H1 (cell line): Measurements from ENCODE around the gene PHLDA2. TPM values are rescaled to one million over a fixed set of nuclear protein-coding genes. Genes with fewer than 3 reads are reported as not detected.

Experiments used
- CTCF ChIA-PET: fragments of 300-600 bp; sonication (Branson Sonifier 250); formaldehyde crosslinking; loops from one replicate; lab custom pipeline; 2021; ENCODE audit not compliant: partially characterized antibody; lab: Charles Lee
- POLR2A ChIA-PET: fragments of 300-600 bp; sonication (Branson Sonifier 250); formaldehyde crosslinking; loops from one replicate; lab custom pipeline; 2021; ENCODE audit warnings: inconsistent platforms; ENCODE audit not compliant: partially characterized antibody; lab: Charles Lee
- DNase-seq, 2 experiments: peaks; one replicate each; pipeline versions ENCODE4 v3.0.0 to v3.0.0-alpha.2; 2010 to 2022; ENCODE audit warnings: low spot score in 2 of 2, low read depth in 1 of 2, mixed read lengths in 1 of 2
- FAIRE-seq: peaks from 2 replicates; lab custom pipeline; 2011; peaks lifted over from hg19 to GRCh38; lab: Jason Lieb, UNC
- H2AFZ ChIP-seq: 2 replicates; pipeline ENCODE4 v1.8.1; 2012; ENCODE audit warnings: low read length, inconsistent platforms
- H2AK5ac ChIP-seq: 2 replicates; pipeline ENCODE4 v1.6.1; 2013; ENCODE audit warnings: low read depth, low read length
- H2BK120ac ChIP-seq: replicated peaks from 2 replicates; pipeline ENCODE3; 2013; ENCODE audit warnings: low read depth, low read length, inconsistent platforms
- H2BK12ac ChIP-seq: 2 replicates; pipeline ENCODE4 v1.6.1; 2013; ENCODE audit warnings: low read depth, low read length
- H2BK15ac ChIP-seq: 2 replicates; pipeline ENCODE4 v1.6.1; 2013; ENCODE audit warnings: low read length
- H2BK20ac ChIP-seq: 2 replicates; pipeline ENCODE4 v1.6.1; 2013; ENCODE audit warnings: low read length
- H2BK5ac ChIP-seq: 2 replicates; pipeline ENCODE4 v1.6.1; 2013; ENCODE audit warnings: low read depth, low read length
- H3K14ac ChIP-seq: 2 replicates; pipeline ENCODE4 v1.6.1; 2013; ENCODE audit warnings: inconsistent platforms; ENCODE audit not compliant: insufficient read length
- H3K18ac ChIP-seq: 2 replicates; pipeline ENCODE4 v1.6.1; 2013; ENCODE audit warnings: low read length; ENCODE audit errors: extremely low read depth
- H3K23ac ChIP-seq: 2 replicates; pipeline ENCODE4 v1.6.1; 2013; ENCODE audit warnings: inconsistent platforms; ENCODE audit not compliant: insufficient read length
- H3K23me2 ChIP-seq: 2 replicates; pipeline ENCODE4 v1.6.1; 2013; ENCODE audit warnings: low read depth, low read length
- H3K27ac ChIP-seq: 2 replicates; pipeline ENCODE4 v1.6.1; 2011; ENCODE audit warnings: low read depth, low read length, inconsistent platforms
- H3K27me3 ChIP-seq, 4 experiments: replicated peaks in 1 of 4; 1 replicate in 1 of 4; 2 replicates in 3 of 4; pipeline versions ENCODE4 v1.6.1 to v1.8.1; 2011 to 2013; ENCODE audit warnings: low read length in 3 of 4, mild to moderate bottlenecking in 3 of 4, inconsistent platforms in 2 of 4, mixed read lengths in 2 of 4, moderate library complexity in 1 of 4; ENCODE audit not compliant: control insufficient read depth in 3 of 4, insufficient read depth in 3 of 4; ENCODE audit errors: extremely low read depth in 1 of 4
- H3K36me3 ChIP-seq, 4 experiments: 2 replicates each; pipeline versions ENCODE4 v1.6.1 to v1.8.1; 2011 to 2013; ENCODE audit warnings: mild to moderate bottlenecking in 4 of 4, low read length in 3 of 4, moderate library complexity in 2 of 4, control low read depth in 1 of 4, inconsistent platforms in 1 of 4; ENCODE audit not compliant: insufficient read depth in 4 of 4, control insufficient read depth in 2 of 4
- H3K4ac ChIP-seq: replicated peaks from 2 replicates; pipeline ENCODE3; 2013; ENCODE audit warnings: low read length, low read depth, mixed read lengths, inconsistent platforms; ENCODE audit not compliant: insufficient read length
- H3K4me1 ChIP-seq, 4 experiments: replicated peaks in 1 of 4; 1 replicate in 1 of 4; 2 replicates in 3 of 4; pipeline versions ENCODE4 v1.6.1 to v1.8.1; 2011 to 2013; ENCODE audit warnings: low read length in 3 of 4, inconsistent platforms in 2 of 4, mixed read lengths in 1 of 4; ENCODE audit not compliant: insufficient read depth in 4 of 4, control insufficient read depth in 3 of 4
- H3K4me2 ChIP-seq, 2 experiments: 2 replicates each; pipeline versions ENCODE4 v1.6.1 to v1.8.1; 2011 to 2013; ENCODE audit warnings: low read depth in 2 of 2, low read length in 2 of 2, control low read depth in 1 of 2, inconsistent platforms in 1 of 2, mild to moderate bottlenecking in 1 of 2; ENCODE audit not compliant: insufficient read depth in 1 of 2
- H3K4me3 ChIP-seq, 4 experiments: fragments of 200-600, 300-600 bp in 1 of 4; sonication (generic), shearing (Covaris generic), sonication (Bioruptor Twin) in 1 of 4; 2 replicates each; pipeline versions ENCODE4 v1.5.1 to v1.8.1; 2011 to 2016; ENCODE audit warnings: low read length in 4 of 4, low read depth in 3 of 4, control low read depth in 2 of 4, inconsistent platforms in 2 of 4, mild to moderate bottlenecking in 2 of 4, mixed read lengths in 1 of 4, moderate library complexity in 1 of 4; ENCODE audit not compliant: insufficient read depth in 2 of 4; ENCODE audit errors: extremely low read depth in 1 of 4
- H3K56ac ChIP-seq: replicated peaks from 2 replicates; pipeline ENCODE3; 2013; ENCODE audit warnings: low read depth, mild to moderate bottlenecking, mixed read lengths, low read length, inconsistent platforms; ENCODE audit not compliant: insufficient read length
- H3K79me1 ChIP-seq: 2 replicates; pipeline ENCODE4 v1.6.1; 2013; ENCODE audit warnings: low read depth, low read length, control low read depth
- H3K79me2 ChIP-seq, 2 experiments: 2 replicates each; pipeline versions ENCODE4 v1.6.1 to v1.8.1; 2012 to 2013; ENCODE audit warnings: low read length in 2 of 2, mild to moderate bottlenecking in 2 of 2, inconsistent platforms in 1 of 2; ENCODE audit not compliant: insufficient read depth in 2 of 2, control insufficient read depth in 1 of 2
- H3K9ac ChIP-seq, 4 experiments: replicated peaks in 1 of 4; 1 replicate in 1 of 4; 2 replicates in 3 of 4; pipeline versions ENCODE4 v1.6.1 to v1.8.1; 2011 to 2013; ENCODE audit warnings: low read depth in 3 of 4, low read length in 3 of 4, control low read depth in 2 of 4, mild to moderate bottlenecking in 2 of 4, moderate library complexity in 2 of 4, inconsistent platforms in 1 of 4; ENCODE audit errors: extremely low read depth in 1 of 4
- H3K9me3 ChIP-seq, 2 experiments: 2 replicates each; pipeline versions ENCODE4 v1.6.1 to v1.8.1; 2012 to 2013; ENCODE audit warnings: mild to moderate bottlenecking in 2 of 2, moderate library complexity in 2 of 2, control low read depth in 1 of 2, inconsistent platforms in 1 of 2, low read depth in 1 of 2, low read length in 1 of 2, mixed read lengths in 1 of 2; ENCODE audit not compliant: insufficient read depth in 2 of 2
- H4K20me1 ChIP-seq, 2 experiments: replicated peaks in 1 of 2; 2 replicates each; pipeline versions ENCODE3 to v1.8.1; 2011 to 2013; ENCODE audit warnings: inconsistent platforms in 2 of 2, low read length in 2 of 2, mild to moderate bottlenecking in 1 of 2; ENCODE audit not compliant: insufficient read depth in 2 of 2, control insufficient read depth in 1 of 2
- H4K5ac ChIP-seq: 2 replicates; pipeline ENCODE4 v1.6.1; 2013; ENCODE audit warnings: low read length, low read depth, mixed read lengths, inconsistent platforms; ENCODE audit not compliant: insufficient read length
- H4K8ac ChIP-seq: 2 replicates; pipeline ENCODE4 v1.8.0; 2013; ENCODE audit warnings: mild to moderate bottlenecking, moderate library complexity, low read length, inconsistent platforms; ENCODE audit not compliant: insufficient read depth; ENCODE audit errors: extremely low read depth
- H4K91ac ChIP-seq: replicated peaks from 2 replicates; pipeline ENCODE3; 2013; ENCODE audit warnings: low read length, mixed read lengths, inconsistent platforms; ENCODE audit not compliant: insufficient read length
- BCL11A ChIP-seq, 2 experiments: IDR thresholded peaks; one replicate each; pipeline ENCODE4 v1.6.1; 2011; ENCODE audit warnings: low read depth in 2 of 2, low read length in 2 of 2, mild to moderate bottlenecking in 2 of 2
- CEBPB ChIP-seq: IDR thresholded peaks from 2 replicates; pipeline ENCODE4 v1.6.1; 2012; ENCODE audit warnings: low read depth, low read length
- EGR1 ChIP-seq: IDR thresholded peaks from 2 replicates; pipeline ENCODE4 v1.6.1; 2011; ENCODE audit warnings: low read depth, low read length, borderline replicate concordance
- HDAC2 ChIP-seq, 2 experiments: fragments of 300-600 bp in 1 of 2; sonication (generic) in 1 of 2; IDR thresholded peaks; 2 replicates each; pipeline ENCODE4 v1.6.1; 2011 to 2012; ENCODE audit warnings: low read depth in 2 of 2, low read length in 2 of 2, mild to moderate bottlenecking in 2 of 2, moderate library complexity in 2 of 2, borderline replicate concordance in 1 of 2, inconsistent platforms in 1 of 2
- HDAC6 ChIP-seq: IDR thresholded peaks from one replicate; pipeline ENCODE4 v1.7.1; 2012; ENCODE audit warnings: low read depth, mild to moderate bottlenecking, inconsistent platforms, low read length, moderate library complexity
- KDM5A ChIP-seq: fragments of 200-600 bp; IDR thresholded peaks from 2 replicates; pipeline ENCODE4 v1.7.1; 2012; ENCODE audit warnings: mild to moderate bottlenecking, low read length, inconsistent platforms, mixed read lengths
- MAFK ChIP-seq: IDR thresholded peaks from 2 replicates; pipeline ENCODE4 v1.6.1; 2012; ENCODE audit warnings: low read depth, mild to moderate bottlenecking, improper control_type of control experiment, low read length
- PHF8 ChIP-seq: fragments of 200-600 bp; sonication (generic); conservative IDR thresholded peaks from 2 replicates; pipeline ENCODE4 v1.7.1; 2012; ENCODE audit warnings: low read depth, mild to moderate bottlenecking, inconsistent platforms, low read length, moderate library complexity
- POLR2AphosphoS5 ChIP-seq: IDR thresholded peaks from 2 replicates; pipeline ENCODE4 v1.6.1; 2011; ENCODE audit warnings: low read depth, low read length
- SAP30 ChIP-seq: fragments of 300-600 bp; sonication (generic); IDR thresholded peaks from 2 replicates; pipeline ENCODE4 v1.7.1; 2012; ENCODE audit warnings: low read length, moderate library complexity, mild to moderate bottlenecking, inconsistent platforms; ENCODE audit not compliant: insufficient read depth, insufficient replicate concordance
- SIRT6 ChIP-seq: IDR thresholded peaks from one replicate; pipeline ENCODE4 v1.7.1; 2012; ENCODE audit warnings: low read length, inconsistent platforms
- SIX5 ChIP-seq: IDR thresholded peaks from 2 replicates; pipeline ENCODE4 v1.6.1; 2011; ENCODE audit warnings: mild to moderate bottlenecking, low read depth, low read length
- SP4 ChIP-seq: IDR thresholded peaks from 2 replicates; pipeline ENCODE4 v1.6.1; 2012; ENCODE audit warnings: low read length, inconsistent platforms
- TAF1 ChIP-seq: IDR thresholded peaks from 2 replicates; pipeline ENCODE4 v1.6.1; 2011; ENCODE audit warnings: mild to moderate bottlenecking, low read depth, low read length
- TAF7 ChIP-seq: optimal IDR thresholded peaks from 2 replicates; pipeline ENCODE3; 2011; ENCODE audit warnings: low read depth, mild to moderate bottlenecking, inconsistent platforms, low read length, moderate library complexity, borderline replicate concordance
- WGBS, 2 experiments: shearing (Covaris generic) in 1 of 2; methylation state at CpG; one replicate each; pipeline versions ENCODE4 v1.1.6 to v1.1.7; 2013 to 2015; ENCODE audit warnings: low lambda C conversion rate in 2 of 2, mixed read lengths in 2 of 2, inconsistent platforms in 1 of 2, low coverage in 1 of 2, missing lambda C conversion rate in 1 of 2; ENCODE audit not compliant: insufficient replicate concordance in 2 of 2, insufficient coverage in 1 of 2, insufficient read length in 1 of 2; ENCODE audit errors: extremely low coverage in 1 of 2, missing lambda C conversion rate in 1 of 2; 5-methylcytosine and 5-hydroxymethylcytosine counted together
- polyA plus RNA-seq, 7 experiments: library from polyadenylated mRNA; depleted of rRNA in 3 of 7; stranded (reverse) in 5 of 7; unstranded in 2 of 7; fragments of >200 nt in 5 of 7; fragments of 200-250 nt in 2 of 7; gene quantifications; 1 replicate in 5 of 7; 2 replicates in 1 of 7; 4 replicates in 1 of 7; pipeline versions ENCODE4 v1.2.1 to v1.2.3, GENCODE V29; 2011 to 2013; ENCODE audit warnings: missing spikeins in 2 of 7, mixed read lengths in 2 of 7
- total RNA-seq: library from RNA; stranded (reverse); fragmentation: NEBNext Ultra II Directional; extraction: Animal tissue kit (Norgen Biotek cat#: 25700); gene quantifications from 2 replicates; pipeline ENCODE4 v1.2.1, GENCODE V29; 2021

Gene PHLDA2
- total and polyA plus RNA-seq, 2 of the 8 experiments (the other 6 are each of a cell fraction or from before 2014, with no cell fraction given) = 5.2 to 7.6 TPM

- H3K79me1 ChIP-seq = no peaks in the 10 kb centered on the region
- H3K9ac ChIP-seq = no peak overlapping the region
- H3K14ac ChIP-seq = no peak overlapping the region
- no peak overlapping the region for H2BK5ac ChIP-seq
- H4K91ac ChIP-seq = no peak overlapping the region
- peaks cover 7% of the 10 kb centered on the region; the same call in 1 of the 2 replicates for H3K23me2 ChIP-seq
- H2BK12ac ChIP-seq = 0 out of 2 replicates have a peak overlapping the region, but pooled peaks have one; percentile 39
- ChIA-PET CTCF (interaction anchor here (0.6 to 6.2 kb wide), 7 partner anchors 12 to 372 kb away, joined by 3 to 68 read pairs (median 5); partner anchors contain the start of gene PHLDA2), POLR2A (interaction anchor here (1.4 to 4.9 kb wide), 3 partner anchors 9 to 25 kb away, joined by 6 to 20 read pairs (median 9); partner anchors contain the start of gene PHLDA2)
- no peak overlapping the region for H3K4ac ChIP-seq
- H4K5ac ChIP-seq = no peak overlapping the region
- no peak overlapping the region for H3K23ac ChIP-seq
- peaks cover 0 to 19% (median 14%) of the 10 kb centered on the region in 4 experiments; a peak in 5 of 7 replicates for H3K4me1 ChIP-seq
- no peak overlapping the region for H2BK120ac ChIP-seq
- H3K9me3 ChIP-seq = no peaks in the 10 kb centered on the region
- no peak overlapping the region for H3K27ac ChIP-seq
- H4K20me1 ChIP-seq = no peaks in the 10 kb centered on the region
- H4K8ac ChIP-seq = no peak overlapping the region
- no peak overlapping the region; the same call in 1 of the 2 replicates for H2BK15ac ChIP-seq
- no peaks in the 10 kb centered on the region for H3K36me3 ChIP-seq
- H2AK5ac ChIP-seq = no peak overlapping the region
- peaks cover 0 to 25% (median 5%) of the 10 kb centered on the region in 4 experiments; a peak in 4 of 7 replicates for H3K27me3 ChIP-seq
- no peak overlapping the region; a peak in 1 of 4 replicates for H3K4me2 ChIP-seq
- no peak overlapping the region for H2BK20ac ChIP-seq
- no peak overlapping the region for H3K56ac ChIP-seq
- H2AFZ ChIP-seq = no peak overlapping the region
- H3K79me2 ChIP-seq = no peaks in the 10 kb centered on the region
- 92% methylated on average over 7 of the region's 7 CpGs; no CpG with 5 or more reads in 1 of the 2 experiments for WGBS, 2 experiments
- DNase-seq (no peak), FAIRE-seq (no peak)
- H3K18ac ChIP-seq = no peak overlapping the region
- no peak overlapping the region for H3K4me3 ChIP-seq
- no peak for TF ChIP-seq SAP30
- no peak for TF ChIP-seq HDAC6
- no peak for TF ChIP-seq SIRT6
- no peak for TF ChIP-seq PHF8
- TF ChIP-seq BCL11A (IDR thresholded peaks at IDR 0.05; ENCODE audit: low read depth in 2 of 2, low read length in 2 of 2) = no peak
- TF ChIP-seq HDAC2 (IDR thresholded peaks at IDR 0.05; ENCODE audit: borderline replicate concordance in 1 of 2, low read depth in 2 of 2, low read length in 2 of 2) = no peak
- TF ChIP-seq SP4 = no peak
- no peak for TF ChIP-seq EGR1
- TF ChIP-seq MAFK = no peak
- no peak for TF ChIP-seq KDM5A
- no peak for TF ChIP-seq TAF7
- TF ChIP-seq POLR2AphosphoS5 = no peak
- no peak for TF ChIP-seq SIX5
- TF ChIP-seq CEBPB = no peak
- TF ChIP-seq TAF1 = no peak
Measured at GRCh38 chr11:2903672-2904011, 25.6 kb downstream of the PHLDA2 start.
